ENCODE results near the gene SH3GL3. TPM values are rescaled to one million over a fixed set of nuclear protein-coding genes. Genes with fewer than 3 reads are reported as not detected.

Gene SH3GL3, protein sequence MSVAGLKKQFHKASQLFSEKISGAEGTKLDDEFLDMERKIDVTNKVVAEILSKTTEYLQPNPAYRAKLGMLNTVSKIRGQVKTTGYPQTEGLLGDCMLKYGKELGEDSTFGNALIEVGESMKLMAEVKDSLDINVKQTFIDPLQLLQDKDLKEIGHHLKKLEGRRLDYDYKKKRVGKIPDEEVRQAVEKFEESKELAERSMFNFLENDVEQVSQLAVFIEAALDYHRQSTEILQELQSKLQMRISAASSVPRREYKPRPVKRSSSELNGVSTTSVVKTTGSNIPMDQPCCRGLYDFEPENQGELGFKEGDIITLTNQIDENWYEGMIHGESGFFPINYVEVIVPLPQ
- 4.3 TPM for total RNA-seq

DNA sequence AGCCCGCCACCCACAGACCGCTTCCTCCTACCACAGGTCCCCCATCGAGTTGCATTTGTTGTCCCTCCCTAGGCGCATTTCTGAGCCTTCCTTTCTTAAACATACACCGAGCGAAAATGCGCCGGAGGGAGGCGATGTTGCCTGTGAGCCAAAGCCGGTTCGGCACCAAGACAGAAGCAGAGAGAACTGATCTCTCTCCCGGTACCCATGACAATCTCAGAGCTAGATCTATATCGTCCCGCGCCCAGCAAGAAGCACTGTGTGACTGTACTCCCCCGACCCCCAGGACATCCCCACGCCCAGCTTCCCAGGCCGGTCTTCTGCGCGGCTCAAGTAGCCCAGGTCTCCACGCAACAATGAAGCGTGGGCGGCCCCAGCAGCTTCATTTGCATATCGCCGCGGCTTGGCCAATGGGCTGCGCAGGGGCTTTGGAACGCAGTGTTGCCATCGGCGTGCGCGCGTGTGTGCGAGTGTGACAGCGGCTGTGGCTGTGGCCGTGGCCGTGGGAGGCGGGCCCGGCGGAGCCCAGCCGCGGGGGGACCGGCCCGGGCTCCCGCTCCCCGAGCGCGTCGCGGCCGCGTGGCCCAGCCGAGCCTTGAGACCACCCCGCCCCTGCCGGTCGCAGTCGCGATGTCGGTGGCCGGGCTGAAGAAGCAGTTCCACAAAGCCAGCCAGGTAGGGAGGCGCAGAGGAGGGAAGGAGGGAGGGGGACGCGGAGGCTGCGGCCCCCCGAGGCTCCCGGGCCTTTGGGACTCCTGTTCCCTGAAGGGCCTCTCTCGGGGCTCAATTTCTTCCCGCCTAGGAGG is at the start of gene SH3GL3:
SH3GL3 (plus strand) TSS at position 438 of the 806 bp plus-strand sequence; CDS start at position 631, 193 bp downstream.

DNA sequence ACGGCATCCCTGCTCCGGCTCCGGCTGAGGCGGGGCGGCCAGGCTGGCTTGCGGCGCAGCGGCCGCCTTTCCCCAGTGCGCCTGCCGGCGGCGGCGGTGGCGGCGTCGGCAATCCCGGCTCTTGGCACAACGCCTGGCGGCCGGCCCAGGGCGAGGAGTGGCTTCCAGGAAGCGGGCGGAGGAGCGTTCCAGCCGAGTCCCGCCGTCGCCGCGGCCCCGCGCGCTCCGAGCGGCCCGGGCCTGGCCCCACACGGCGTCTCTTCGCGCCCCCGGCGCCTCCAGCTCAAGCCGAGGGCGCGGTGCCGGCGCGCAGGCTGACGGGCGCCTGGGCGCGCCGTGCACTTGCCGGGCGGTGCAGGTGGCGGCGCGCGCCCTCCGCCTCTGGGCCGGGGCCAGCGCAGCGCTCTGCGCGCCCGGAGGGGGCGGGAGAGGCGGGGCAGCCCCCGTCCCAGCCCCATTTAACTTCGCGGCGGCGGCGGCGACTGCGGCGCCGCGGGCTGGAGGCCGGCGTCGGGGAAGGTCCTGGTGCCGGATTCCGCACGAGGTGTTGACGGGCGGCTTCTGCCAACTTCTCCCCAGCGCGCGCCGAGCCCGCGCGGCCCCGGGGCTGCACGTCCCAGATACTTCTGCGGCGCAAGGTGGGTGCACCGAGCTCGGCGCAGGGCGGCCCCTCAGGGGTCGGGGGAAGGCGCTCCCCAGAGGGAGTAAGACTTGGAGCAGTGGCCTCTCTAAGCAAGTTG is 206.7 kb downstream of the SH3GL3 start, which contains the start of gene ADAMTSL3:
ADAMTSL3 (plus strand) TSS at position 485 of the 740 bp plus-strand sequence. CDS start 1,639 bp downstream, outside the sequence.

Other genes starting within 250 kb of the SH3GL3 start
- 21.4 TPM for gene HDGFL3, start 239.5 kb upstream of the SH3GL3 start, total RNA-seq
- gene BNC1, start 162.7 kb upstream of the SH3GL3 start, total RNA-seq: 0.12 TPM
- 11.9 TPM for gene ADAMTSL3, start 206.8 kb downstream of the SH3GL3 start, total RNA-seq

Data from metanephros (tissue), 1 donor.